ENCODE measurements around the gene CCDC157.

- TF ChIP-seq POLR2A (IDR thresholded peaks at IDR 0.05), result no peak
- no peak for TF ChIP-seq CTCF (IDR thresholded peaks at IDR 0.05)
- TF ChIP-seq EP300 (IDR thresholded peaks at IDR 0.05), result no peak
- no peak for TF ChIP-seq POLR2AphosphoS5 (IDR thresholded peaks at IDR 0.05)
Observed at GRCh38 chr22:30385942-30386341, 29.1 kb downstream of the CCDC157 start.

All from gastroesophageal sphincter (tissue), 3 donors.